Small intestine (tissue), 7 donors: ENCODE data around the gene SELENOP. TPM values are rescaled to one million over a fixed set of nuclear protein-coding genes. Genes with fewer than 3 reads are reported as not detected.
"Not testable (repeated sequence)": the region's sequence is repeated elsewhere in the genome, so short reads cannot be mapped to it uniquely, and the experiment has no call there.

ENCODE experiments used
- DNase-seq, 2 donors: peaks; one replicate each; pipeline versions ENCODE4 v3.0.0 to v3.0.0-alpha.2; 2013
- FAIRE-seq: peaks from 2 replicates; lab custom pipeline; 2012; peaks lifted over from hg19 to GRCh38; lab: Jason Lieb, UNC
- H3K27ac ChIP-seq, 3 donors: one replicate each; pipeline ENCODE4 v1.5.1; 2013; ENCODE audit warnings: low read length in 2 of 3, mild to moderate bottlenecking in 2 of 3, control low read depth in 1 of 3, inconsistent platforms in 1 of 3, low read depth in 1 of 3, moderate library complexity in 1 of 3
- H3K27me3 ChIP-seq, 3 donors: one replicate each; pipeline ENCODE4 v1.6.1; 2013; ENCODE audit warnings: low read length in 3 of 3, inconsistent platforms in 1 of 3; ENCODE audit not compliant: control insufficient read depth in 3 of 3, insufficient read depth in 3 of 3
- H3K36me3 ChIP-seq, 3 donors: one replicate each; pipeline ENCODE4 v1.6.1; 2013; ENCODE audit warnings: low read length in 3 of 3, inconsistent platforms in 1 of 3, low read depth in 1 of 3, mild to moderate bottlenecking in 1 of 3, moderate library complexity in 1 of 3; ENCODE audit not compliant: control insufficient read depth in 3 of 3, insufficient read depth in 2 of 3
- H3K4me1 ChIP-seq, 3 donors: one replicate each; pipeline ENCODE4 v1.6.1; 2013; ENCODE audit warnings: low read length in 2 of 3, inconsistent platforms in 1 of 3, low read depth in 1 of 3, mild to moderate bottlenecking in 1 of 3, moderate library complexity in 1 of 3; ENCODE audit not compliant: control insufficient read depth in 3 of 3, insufficient read depth in 2 of 3
- H3K4me3 ChIP-seq, 3 donors: one replicate each; pipeline ENCODE4 v1.5.1; 2013; ENCODE audit warnings: low read length in 3 of 3, control low read depth in 1 of 3, inconsistent platforms in 1 of 3, low read depth in 1 of 3, mild to moderate bottlenecking in 1 of 3, moderate library complexity in 1 of 3
- H3K9me3 ChIP-seq, 2 donors: one replicate each; pipeline ENCODE4 v1.6.1; 2013; ENCODE audit warnings: low read depth in 1 of 2, low read length in 1 of 2; ENCODE audit not compliant: control insufficient read depth in 2 of 2, insufficient read depth in 1 of 2
- WGBS, 3 donors: extraction: QIAGEN DNeasy Blood & Tissue Kit; methylation state at CpG; one replicate each; pipeline ENCODE4 v1.1.7; 2013; 5-methylcytosine and 5-hydroxymethylcytosine counted together
- polyA plus RNA-seq, 4 donors: library from polyadenylated mRNA; stranded (reverse) in 3 of 4; unstranded in 1 of 4; fragments of 200-250 nt in 3 of 4; fragments of 120-200 nt in 1 of 4; gene quantifications; one replicate each; pipeline versions ENCODE4 v1.2.1 to v1.2.3, GENCODE V29; 2013
- donor health status: healthy with polysubstance abuse.
- donor health status: control.
- donor health status: control.
- donor health status: Bipolar disorder and iron deficiency.
- donor health status: healthy.

The SELENOP gene
- polyA plus RNA-seq, 4 donors, result 204 to 4,199 (median 720) TPM

DNA sequence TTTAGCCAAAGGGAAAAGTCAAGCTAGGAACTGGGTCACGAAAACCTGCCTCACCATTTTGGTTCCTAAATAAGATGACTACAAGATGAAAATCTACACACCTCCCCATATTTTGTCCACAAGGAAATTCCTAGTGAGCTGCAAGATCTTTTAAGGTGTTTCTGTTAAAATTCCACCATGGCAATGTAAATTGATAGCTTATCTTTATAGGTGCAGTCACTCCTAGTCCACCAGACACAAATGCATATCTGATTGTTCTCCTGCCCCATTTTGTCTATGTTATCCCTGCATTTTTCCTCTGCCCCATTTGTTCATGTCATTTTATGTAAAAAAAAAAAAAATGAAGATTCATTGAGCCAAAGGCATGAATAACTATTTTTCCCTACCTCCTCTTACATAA, 41.1 kb upstream of the SELENOP start:
- Histone ChIP-seq H3K4me1 (peaks cover 2 to 24% (median 4%) of the 10 kb centered on the region in 3 donors), H3K36me3 (no peaks in the 10 kb centered on the region), H3K9me3 (no peaks in the 10 kb centered on the region), H3K4me3 (no peak overlapping the region), H3K27ac (peak overlapping the region in 1 of 3 donors; percentile 21), H3K27me3 (no peaks in the 10 kb centered on the region)
- peak in 1 of 2 donors; percentile 28 for DNase-seq
- FAIRE-seq, result no peak
- WGBS, 3 donors, result 90 to 96% (median 95%) methylated on average over 1 of the region's 1 CpG

GRCh38 chr5:42851481-42851880, 39.8 kb upstream of the SELENOP start:
- Histone ChIP-seq H3K9me3 (no peaks in the 10 kb centered on the region), H3K27ac (peak overlapping the region in 2 of 3 donors; percentile 11 to 57), H3K27me3 (no peaks in the 10 kb centered on the region), H3K36me3 (no peaks in the 10 kb centered on the region), H3K4me3 (no peak overlapping the region), H3K4me1 (peaks cover 2 to 24% (median 4%) of the 10 kb centered on the region in 3 donors)
- DNase-seq, result peak; percentile 72 to 81
- WGBS, 3 donors, result 17 to 60% (median 32%) methylated on average over 6 of the region's 6 CpGs
- FAIRE-seq, result no peak

- FAIRE-seq (no peak), DNase-seq (no peak)
- WGBS, 3 donors, result 93 to 96% (median 95%) methylated on average over 2 of the region's 2 CpGs
- H3K27ac ChIP-seq, result no peak overlapping the region
- no peaks in the 10 kb centered on the region for H3K9me3 ChIP-seq
- no peaks in the 10 kb centered on the region for H3K36me3 ChIP-seq
- H3K27me3 ChIP-seq, result no peaks in the 10 kb centered on the region
- peaks cover 0 to 13% (median 0%) of the 10 kb centered on the region in 3 donors for H3K4me1 ChIP-seq
- H3K4me3 ChIP-seq, result no peak overlapping the region
Observed at GRCh38 chr5:42848545-42848944, 36.9 kb upstream of the SELENOP start.

DNA sequence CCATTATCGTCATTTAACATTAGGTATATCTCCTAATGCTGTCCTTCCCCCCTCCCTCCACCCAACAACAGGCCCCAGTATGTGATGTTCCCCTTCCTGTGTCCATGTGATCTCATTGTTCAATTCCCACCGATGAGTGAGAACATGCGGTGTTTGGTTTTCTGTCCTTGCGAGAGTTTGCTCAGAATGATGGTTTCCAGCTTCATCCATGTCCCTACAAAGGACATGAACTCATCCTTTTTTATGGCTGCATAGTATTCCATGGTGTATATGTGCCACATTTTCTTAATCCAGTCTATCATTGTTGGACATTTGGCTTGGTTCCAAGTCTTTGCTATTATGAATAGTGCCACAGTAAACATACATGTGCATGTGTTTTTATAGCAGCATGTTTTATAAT, 32.7 kb upstream of the SELENOP start:
- 94 to 98% (median 97%) methylated on average over 4 of the region's 4 CpGs for WGBS, 3 donors
- H3K4me3 ChIP-seq, H3K27me3 ChIP-seq, H3K36me3 ChIP-seq, H3K27ac ChIP-seq, H3K9me3 ChIP-seq, DNase-seq, FAIRE-seq, H3K4me1 ChIP-seq: not testable (repeated sequence)

DNA sequence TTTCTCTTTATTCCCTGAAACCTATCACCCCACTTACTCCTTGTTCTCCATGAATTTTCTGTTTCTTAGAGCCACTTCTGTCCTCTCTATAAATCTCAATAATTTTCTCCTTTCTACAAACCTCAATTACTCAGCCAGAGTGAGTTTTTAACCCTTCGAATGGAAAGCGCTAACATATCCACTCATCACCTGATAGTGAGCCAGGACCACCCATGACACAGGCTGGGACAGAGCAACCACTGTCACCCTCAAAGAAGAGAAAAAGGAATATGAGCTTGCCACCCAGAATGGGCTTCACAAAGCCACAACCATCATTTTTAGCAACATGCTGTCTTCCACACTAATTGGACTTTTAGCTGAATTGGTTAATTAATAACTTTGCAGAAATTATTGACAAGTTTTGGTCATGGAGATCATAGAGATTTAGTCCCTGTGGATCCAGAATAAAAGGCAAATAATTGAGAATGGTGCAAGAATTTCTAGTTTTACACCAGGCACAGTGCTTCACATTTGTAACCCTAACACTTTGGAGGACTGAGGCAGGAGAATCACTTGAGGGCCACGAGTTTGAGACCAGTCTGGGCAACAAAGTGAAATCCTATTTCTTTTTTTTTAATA, 32.1 kb upstream of the SELENOP start:
- WGBS, 3 donors, result 83 to 90% (median 86%) methylated on average over 3 of the region's 3 CpGs
- no peaks in the 10 kb centered on the region for H3K9me3 ChIP-seq
- FAIRE-seq (no peak), DNase-seq (no peak)
- H3K27me3 ChIP-seq, result no peaks in the 10 kb centered on the region
- peaks cover 0 to 9% (median 2%) of the 10 kb centered on the region in 3 donors for H3K4me1 ChIP-seq
- no peak overlapping the region for H3K27ac ChIP-seq
- H3K4me3 ChIP-seq, result no peak overlapping the region
- H3K36me3 ChIP-seq, result no peaks in the 10 kb centered on the region

- Histone ChIP-seq H3K27ac (no peak overlapping the region), H3K36me3 (no peaks in the 10 kb centered on the region), H3K27me3 (no peaks in the 10 kb centered on the region), H3K4me1 (peaks cover 0 to 9% (median 2%) of the 10 kb centered on the region in 3 donors), H3K4me3 (no peak overlapping the region), H3K9me3 (no peaks in the 10 kb centered on the region)
- DNase-seq (no peak), FAIRE-seq (no peak)
- WGBS, 3 donors, result 69 to 77% (median 75%) methylated on average over 4 of the region's 4 CpGs
Observed at GRCh38 chr5:42842921-42843641, 31.4 kb upstream of the SELENOP start.

GRCh38 chr5:42840842-42841567, 29.3 kb upstream of the SELENOP start:
- Histone ChIP-seq H3K4me1 (peaks cover 0 to 9% (median 2%) of the 10 kb centered on the region in 3 donors), H3K27ac (peak overlapping the region in 1 of 3 donors; percentile 41), H3K4me3 (no peak overlapping the region), H3K36me3 (no peaks in the 10 kb centered on the region), H3K9me3 (peaks cover 0 to 5% of the 10 kb centered on the region in 2 donors), H3K27me3 (no peaks in the 10 kb centered on the region)
- FAIRE-seq (no peak), DNase-seq (peak; percentile 44 to 57)
- WGBS, 3 donors, result 51 to 65% (median 57%) methylated on average over 5 of the region's 5 CpGs

DNA sequence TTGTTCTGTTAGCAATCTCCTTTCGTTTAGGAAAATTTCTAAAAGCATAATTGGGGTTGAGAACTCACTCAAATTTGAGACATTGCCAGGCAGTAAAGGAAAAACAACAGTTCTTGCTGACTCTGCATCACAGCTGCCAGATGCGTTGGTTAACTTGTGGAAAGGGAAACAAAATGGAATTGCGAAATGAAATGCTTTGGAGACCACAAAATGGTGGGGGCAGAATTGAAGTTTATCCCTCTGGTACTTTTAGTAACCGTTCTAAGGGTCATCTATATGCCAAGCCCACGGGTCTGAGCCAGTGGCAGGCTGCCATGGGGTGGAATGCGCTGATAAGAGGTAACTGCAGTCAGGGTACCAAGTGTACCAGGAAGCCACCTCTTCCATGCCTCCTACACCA, 28.6 kb upstream of the SELENOP start:
- peaks cover 0 to 9% (median 2%) of the 10 kb centered on the region in 3 donors for H3K4me1 ChIP-seq
- WGBS, 3 donors, result 28 to 30% (median 30%) methylated on average over 6 of the region's 6 CpGs
- H3K36me3 ChIP-seq, result no peaks in the 10 kb centered on the region
- FAIRE-seq (no peak), DNase-seq (peak; percentile 30 to 32)
- no peaks in the 10 kb centered on the region for H3K27me3 ChIP-seq
- no peak overlapping the region for H3K4me3 ChIP-seq
- peak overlapping the region in 2 of 3 donors; percentile 33 to 41 for H3K27ac ChIP-seq
- peaks cover 0 to 5% of the 10 kb centered on the region in 2 donors for H3K9me3 ChIP-seq
